Stimulated activated CD4-positive, alpha-beta T cell treated with anti-CD3 and anti-CD28 coated beads, Interleukin-1b, Interleukin-23, amount 100 ng/mL, for 24 hours (primary cell): ENCODE results near the gene SMPDL3A.
"Not testable (repeated sequence)": the region's sequence is repeated elsewhere in the genome, so short reads cannot be mapped to it uniquely, and the experiment has no call there.

ENCODE experiments used
- DNase-seq, 4 experiments: peaks; one replicate each; pipeline ENCODE4 v3.0.0-alpha.2; 2020; ENCODE audit warnings: low read depth in 4 of 4, low spot score in 1 of 4

SMPDL3A gene

DNA sequence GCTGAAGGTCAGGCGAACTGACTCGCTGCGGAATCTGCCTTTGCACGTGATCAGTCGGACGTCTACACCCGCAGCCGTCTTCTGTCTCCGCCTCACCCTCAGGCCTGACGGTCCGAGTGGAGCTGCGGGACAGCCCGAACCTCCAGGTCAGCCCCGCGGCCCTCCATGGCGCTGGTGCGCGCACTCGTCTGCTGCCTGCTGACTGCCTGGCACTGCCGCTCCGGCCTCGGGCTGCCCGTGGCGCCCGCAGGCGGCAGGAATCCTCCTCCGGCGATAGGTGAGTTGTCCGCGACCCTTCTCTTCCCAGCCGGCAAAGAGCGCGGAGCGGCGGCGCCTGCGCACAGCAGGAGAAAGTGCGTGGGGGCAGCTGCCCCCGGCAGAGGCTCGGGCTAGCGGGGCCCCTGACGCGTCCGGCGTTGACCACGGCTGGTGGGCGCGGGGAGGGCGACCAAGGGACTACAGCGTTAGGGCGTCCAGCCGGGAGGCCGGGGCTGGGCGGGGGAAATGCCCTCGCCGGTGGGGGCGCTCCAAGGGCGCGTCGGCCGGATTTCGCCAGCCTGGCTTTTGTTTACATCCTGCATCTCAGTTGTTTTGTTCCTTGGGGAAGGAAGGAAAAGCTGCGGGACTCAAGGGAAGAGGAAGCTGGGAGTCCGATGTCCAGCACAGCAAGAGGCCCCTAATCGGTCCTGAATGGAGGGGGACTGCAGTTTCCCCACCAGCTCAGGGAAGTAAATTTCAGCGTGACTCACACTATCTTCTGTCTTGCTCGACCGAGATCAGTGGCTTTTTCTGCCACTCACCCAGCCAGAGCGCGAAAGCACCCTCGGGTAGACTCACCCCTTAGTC is at the start of gene SMPDL3A:
TSS of gene SMPDL3A (plus strand) at position 77 of the 846 bp plus-strand sequence. CDS start at position 166, 89 bp downstream.
- DNase-seq = peak in 1 of 4 experiments; percentile 1

GRCh38 chr6:122740091-122740490 is 49.0 kb upstream of the SMPDL3A start:
- no peak for DNase-seq

DNA sequence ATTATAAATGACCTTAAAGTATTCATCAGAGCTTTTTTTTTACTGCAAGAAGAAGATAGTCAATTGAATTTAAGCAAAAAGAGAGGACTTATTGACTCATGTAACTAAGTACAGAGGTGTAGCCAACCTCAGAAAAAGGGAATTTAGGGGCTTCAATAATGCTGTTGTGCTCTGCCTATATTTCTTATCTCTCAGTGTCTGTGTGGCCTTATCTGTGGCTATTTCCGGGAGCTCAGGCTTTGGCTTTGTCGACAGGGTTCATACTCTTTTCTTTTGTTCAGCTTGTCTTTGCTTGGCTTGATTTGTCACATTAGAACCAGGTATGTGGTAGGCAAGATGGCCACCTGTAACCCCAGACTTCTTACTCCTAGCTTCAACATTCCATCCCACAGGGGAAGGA is 48.1 kb upstream of the SMPDL3A start:
- no peak for DNase-seq

DNA sequence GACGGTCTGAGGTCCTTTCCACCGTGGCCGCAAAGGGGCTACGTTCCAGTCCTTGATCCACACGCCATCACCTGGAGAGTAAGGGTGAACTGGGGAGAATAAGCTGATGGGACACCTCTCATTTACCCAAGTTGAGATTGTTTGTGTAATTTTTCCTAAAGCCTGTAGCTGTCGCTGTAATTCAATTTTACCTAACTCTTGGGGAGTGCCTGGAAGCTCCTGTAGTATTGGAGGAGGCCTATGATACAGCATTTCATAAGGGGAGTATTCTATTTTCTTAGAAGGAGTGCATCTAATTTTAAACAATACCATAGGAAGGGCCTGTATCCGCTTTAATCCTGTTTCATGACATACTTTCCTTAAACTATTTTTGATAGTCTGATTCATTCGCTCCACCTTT is 44.8 kb upstream of the SMPDL3A start:
- DNase-seq = not testable (repeated sequence)

GRCh38 chr6:122744856-122745255 is 44.2 kb upstream of the SMPDL3A start:
- not testable (repeated sequence) for DNase-seq

- no peak for DNase-seq
These were observed 42.4 kb upstream of the SMPDL3A start for GRCh38 chr6:122746688-122747087.

- DNase-seq = no peak
These were observed 41.5 kb upstream of the SMPDL3A start for GRCh38 chr6:122747573-122747972.

DNA sequence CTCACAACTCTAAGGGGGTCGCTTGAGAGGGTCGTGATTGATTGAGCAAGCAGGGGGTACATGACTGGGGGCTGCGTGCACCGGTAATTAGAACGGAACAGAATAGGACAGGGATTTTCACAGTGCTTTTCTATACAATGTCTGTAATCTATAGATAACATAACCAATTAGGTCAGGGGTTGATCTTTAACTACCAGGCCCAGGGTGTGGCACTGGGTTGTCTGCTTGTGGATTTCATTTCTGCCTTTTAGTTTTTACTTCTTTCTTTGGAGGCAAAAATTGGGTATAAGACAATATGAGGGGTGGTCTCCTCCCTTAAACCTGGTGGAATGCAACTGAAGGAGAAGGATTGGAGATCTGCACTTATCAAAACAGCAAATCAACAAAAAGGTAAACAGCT is 40.1 kb upstream of the SMPDL3A start:
- DNase-seq = not testable (repeated sequence)

DNA sequence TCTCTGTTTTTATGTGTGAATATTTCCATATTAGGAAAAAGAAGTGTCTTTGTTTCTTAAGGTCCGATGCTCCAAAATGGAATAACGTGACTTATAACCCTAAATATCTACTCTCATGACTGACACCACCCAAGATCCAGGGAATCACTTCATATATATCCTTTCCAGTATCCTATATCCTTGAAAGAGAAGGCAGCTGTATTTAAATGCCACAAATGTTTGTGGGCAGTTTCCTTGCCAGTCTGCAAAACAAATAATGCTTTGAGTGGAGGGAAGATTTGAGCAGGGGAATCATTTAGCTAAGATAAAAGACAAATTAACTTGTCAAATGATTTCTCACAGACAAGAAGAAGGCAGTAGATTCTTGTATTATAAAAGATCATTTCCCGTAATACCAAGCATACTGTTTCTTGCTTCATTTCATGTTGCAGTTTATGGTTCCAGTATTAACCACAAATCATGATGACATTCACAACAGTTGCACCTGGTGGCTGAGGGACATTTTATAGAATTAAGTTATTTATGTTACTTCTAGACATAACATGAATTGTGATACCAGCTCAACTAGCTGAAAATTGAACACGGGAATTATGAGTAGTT is 39.5 kb upstream of the SMPDL3A start:
- no peak for DNase-seq

GRCh38 chr6:122751326-122751725 is 37.7 kb upstream of the SMPDL3A start:
- DNase-seq = no peak

DNA sequence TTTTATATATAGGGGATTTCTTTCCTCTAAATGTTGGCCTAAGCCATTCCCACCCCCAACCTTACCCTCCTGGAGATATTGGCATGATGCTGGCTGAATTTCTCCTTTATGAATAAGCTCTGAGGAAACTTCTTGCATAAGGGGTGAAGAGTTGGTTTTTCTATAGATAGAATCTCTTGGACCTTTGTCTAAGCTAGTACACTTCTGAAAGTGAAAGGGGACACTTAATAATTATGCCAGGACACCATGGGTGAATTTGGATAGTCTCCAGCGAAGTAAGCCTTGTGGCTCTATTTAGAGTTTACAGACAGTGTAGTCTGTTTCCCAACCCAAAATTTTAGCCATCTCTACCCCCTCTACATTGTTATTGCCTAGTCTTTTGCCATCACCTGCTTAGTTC is 36.6 kb upstream of the SMPDL3A start:
- no peak for DNase-seq

DNA sequence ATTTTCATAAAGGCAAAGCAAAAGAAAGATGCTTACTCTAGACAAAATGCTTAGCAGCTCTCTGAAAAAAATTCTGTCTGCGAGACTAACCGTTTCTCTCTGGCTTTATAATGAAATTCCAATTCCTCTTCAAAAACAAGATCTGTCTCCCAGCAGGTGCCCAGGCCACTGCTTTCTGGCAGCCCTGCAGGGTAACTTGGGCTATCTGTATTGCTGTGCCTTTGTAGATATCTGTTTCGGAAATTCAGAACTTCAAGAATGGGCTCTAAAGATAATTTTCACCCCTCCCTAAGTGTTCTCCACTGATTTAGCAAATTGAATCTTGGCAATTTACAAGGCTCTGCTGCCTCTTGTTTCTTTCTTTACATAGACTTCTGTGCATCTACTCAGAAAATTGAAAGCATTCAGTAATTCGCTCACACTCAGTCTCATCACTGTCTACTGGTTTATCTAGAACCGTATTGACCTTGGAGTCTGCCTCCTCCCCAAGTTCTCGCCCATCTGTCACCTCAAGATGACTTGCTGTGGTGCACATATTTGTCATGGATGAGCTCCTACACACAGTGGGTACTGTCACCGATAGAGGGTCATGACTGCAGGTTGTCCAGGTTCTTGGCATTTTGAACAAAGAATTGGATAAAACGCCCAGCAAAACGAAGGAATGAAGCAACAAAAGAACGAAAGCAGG is 35.9 kb upstream of the SMPDL3A start:
- DNase-seq = no peak

GRCh38 chr6:122753688-122754056 is 35.4 kb upstream of the SMPDL3A start:
- DNase-seq = no peak

DNA sequence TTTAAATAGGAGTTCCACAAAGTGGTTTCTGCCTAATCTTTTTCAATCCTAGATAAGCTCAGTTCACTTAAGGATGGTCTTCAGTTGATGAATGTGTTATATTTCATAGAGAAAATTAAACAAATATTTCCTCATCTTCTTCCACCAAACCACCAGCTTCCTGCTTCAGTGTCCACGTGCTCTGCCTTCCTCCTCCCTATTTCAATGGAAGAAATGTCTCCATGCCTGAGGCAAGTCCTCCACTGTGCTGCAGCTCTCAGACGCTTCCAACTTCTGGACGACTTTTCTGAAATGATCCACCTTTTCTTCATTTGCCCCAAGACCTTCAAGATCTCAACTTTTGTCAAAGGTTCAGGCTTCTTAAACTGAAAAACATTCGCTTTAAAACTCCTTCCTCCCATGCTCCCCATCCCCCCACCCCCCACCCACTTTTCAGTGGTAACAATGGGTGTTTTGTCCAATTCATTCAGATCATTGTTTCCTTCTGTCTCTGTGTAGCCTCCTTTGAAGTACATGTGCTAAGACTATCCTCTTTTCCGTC is 34.8 kb upstream of the SMPDL3A start:
- DNase-seq = no peak

GRCh38 chr6:122755901-122756300 is 33.2 kb upstream of the SMPDL3A start:
- DNase-seq = no peak

DNA sequence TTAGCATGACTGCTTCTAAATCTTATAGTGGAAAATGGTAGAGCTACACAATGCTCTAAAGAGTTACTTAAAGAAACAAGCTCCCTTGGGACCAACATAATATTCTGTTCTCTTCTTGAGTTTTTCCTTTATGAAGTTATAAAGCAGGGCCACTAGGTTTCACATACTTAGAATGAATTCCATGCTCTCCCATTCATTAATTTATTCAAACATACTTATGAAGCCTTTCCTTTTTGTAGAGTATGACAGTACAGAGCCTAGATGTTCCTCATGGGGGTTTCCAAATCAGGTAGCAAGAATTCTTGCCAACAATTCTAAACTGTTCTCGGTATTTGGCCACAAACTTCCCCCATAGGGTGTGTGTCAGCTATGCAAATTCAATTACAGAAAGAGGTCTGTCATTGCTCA is 30.1 kb upstream of the SMPDL3A start:
- DNase-seq = no peak

DNA sequence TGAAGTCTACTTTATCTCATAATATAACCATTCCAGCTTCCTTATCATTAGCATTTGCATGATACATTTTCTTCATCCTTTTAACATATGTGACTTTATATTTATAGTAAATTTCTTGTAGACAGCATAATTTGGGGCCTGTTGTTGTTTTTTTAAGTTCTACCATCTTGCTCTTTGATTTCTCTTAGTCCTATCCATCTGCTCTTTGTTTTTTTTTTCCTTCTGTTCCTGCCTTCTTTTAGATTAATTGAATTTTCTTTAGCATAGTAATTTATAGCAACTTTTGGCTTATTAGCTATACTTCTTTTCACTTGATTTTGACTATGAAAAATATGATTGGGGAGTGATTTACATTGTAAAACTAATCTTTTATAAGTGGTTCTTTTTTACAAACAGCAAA is 28.7 kb upstream of the SMPDL3A start:
- no peak for DNase-seq

- DNase-seq = no peak
These were observed 22.8 kb upstream of the SMPDL3A start for GRCh38 chr6:122766256-122766655.

DNA sequence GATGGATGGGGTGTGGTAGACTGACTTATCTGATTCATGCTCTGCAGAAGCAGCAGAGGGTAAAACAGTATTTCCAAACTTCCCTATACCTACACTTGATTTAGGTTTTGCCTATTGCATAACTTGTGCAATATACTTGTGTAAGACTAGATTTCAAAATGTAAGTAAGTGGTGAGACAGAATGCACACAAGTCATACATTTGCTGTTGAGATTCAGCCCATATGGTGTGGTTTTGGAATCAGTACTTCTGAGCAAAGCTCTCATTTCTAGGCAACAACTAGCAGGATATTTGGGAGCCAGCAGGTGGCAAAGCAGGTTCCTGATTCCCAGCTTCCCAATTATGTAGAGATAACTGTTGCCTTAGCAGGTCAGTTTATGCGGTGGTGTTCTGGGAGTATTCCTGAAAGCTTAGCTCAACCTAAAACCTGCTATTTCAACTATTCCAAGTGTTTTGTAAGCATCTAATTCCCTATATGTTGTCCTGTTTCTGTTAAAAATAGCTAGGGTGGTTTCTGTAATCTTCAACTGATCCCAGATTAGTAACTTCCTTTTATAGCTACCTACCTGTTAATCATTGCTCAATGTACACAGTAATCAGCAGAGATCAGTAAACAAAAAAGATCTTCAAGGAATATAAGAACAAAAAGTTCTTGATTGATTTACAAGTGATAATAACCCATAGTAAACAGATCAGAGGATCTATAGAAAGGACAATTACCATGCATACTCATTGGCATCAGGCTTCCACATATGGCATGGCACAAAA is 18.0 kb upstream of the SMPDL3A start:
- DNase-seq = no peak

GRCh38 chr6:122772724-122773415 is 16.2 kb upstream of the SMPDL3A start:
- DNase-seq = no peak
